Activated T-cell treated with anti-CD3 and anti-CD28 coated beads, Interleukin-2, amount 50 U/mL, for 72 hours (primary cell): Measurements from ENCODE around the gene SPTBN1. TPM values are rescaled to one million over a fixed set of nuclear protein-coding genes. Genes with fewer than 3 reads are reported as not detected.
"Not testable (repeated sequence)": the region's sequence is repeated elsewhere in the genome, so short reads cannot be mapped to it uniquely, and the experiment has no call there.

Experiments used
- ATAC-seq, 2 donors: fragments of 150-1000 bp; cut with Tn5 transposase; replicated peaks in 1 of 2; 2 replicates each; pipeline ENCODE4 v1.10.0; 2021; ENCODE audit warnings: moderate library complexity in 2 of 2, mild to moderate bottlenecking in 1 of 2
- DNase-seq, 2 donors: peaks; one replicate each; pipeline ENCODE4 v3.0.0; 2021 to 2022; ENCODE audit warnings: mixed read lengths in 1 of 2
- H3K27ac Mint-ChIP-seq: one replicate; pipeline ENCODE4 v1.8.0; 2022; ENCODE audit warnings: mild to moderate bottlenecking, moderate library complexity, mixed read lengths
- H3K27me3 Mint-ChIP-seq: one replicate; pipeline ENCODE4 v1.8.0; 2022; ENCODE audit warnings: low read depth, mixed read lengths
- H3K36me3 Mint-ChIP-seq, 2 donors: one replicate each; pipeline ENCODE4 v1.8.0; 2022; ENCODE audit warnings: mixed read lengths in 2 of 2, mild to moderate bottlenecking in 1 of 2; ENCODE audit not compliant: insufficient read depth in 2 of 2
- H3K4me1 Mint-ChIP-seq: one replicate; pipeline ENCODE4 v1.8.0; 2022; ENCODE audit warnings: low read depth, mixed read lengths
- H3K4me3 Mint-ChIP-seq, 2 donors: one replicate each; pipeline ENCODE4 v1.8.0; 2022; ENCODE audit warnings: mild to moderate bottlenecking in 2 of 2, mixed read lengths in 2 of 2, moderate library complexity in 2 of 2
- H3K9me3 Mint-ChIP-seq, 2 donors: one replicate each; pipeline ENCODE4 v1.8.0; 2022; ENCODE audit warnings: mixed read lengths in 2 of 2
- total RNA-seq, 2 donors: library from RNA; stranded (reverse); gene quantifications; one replicate each; pipeline ENCODE4 v1.2.3, GENCODE V29; 2022

The SPTBN1 gene
- total RNA-seq, 2 donors from 2014 or later, result 120 to 136 TPM

DNA sequence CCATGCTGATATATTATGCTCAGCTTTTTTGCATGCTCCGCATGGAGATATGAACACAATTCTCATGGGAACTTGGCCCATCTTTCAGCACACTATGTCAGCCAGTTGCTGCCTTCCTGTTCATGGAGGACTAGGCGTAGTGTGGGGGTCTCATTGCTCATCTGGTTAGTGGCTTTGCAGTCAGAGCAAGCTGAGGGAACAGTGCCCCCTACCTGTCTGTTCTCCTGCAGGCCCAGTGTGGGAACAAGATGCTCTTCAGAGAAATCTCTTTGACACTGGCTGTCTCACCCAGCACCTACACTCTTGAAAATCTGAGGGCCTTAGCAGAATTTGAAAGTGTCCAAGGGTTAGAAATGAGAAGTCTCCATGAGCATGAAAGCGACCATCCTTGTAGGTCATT is 47.1 kb downstream of the SPTBN1 start:
- H3K4me1 Mint-ChIP-seq, result no peaks in the 10 kb centered on the region
- H3K36me3 Mint-ChIP-seq, result no peaks in the 10 kb centered on the region
- no peaks in the 10 kb centered on the region for H3K9me3 Mint-ChIP-seq
- no peak overlapping the region for H3K27ac Mint-ChIP-seq
- peak; percentile 42 to 43 for DNase-seq
- H3K4me3 Mint-ChIP-seq, result no peak overlapping the region
- H3K27me3 Mint-ChIP-seq, result no peaks in the 10 kb centered on the region
- peak; percentile 57 to 62 for ATAC-seq

GRCh38 chr2:54503828-54504227 is 47.7 kb downstream of the SPTBN1 start:
- Mint-ChIP-seq H3K36me3 (no peaks in the 10 kb centered on the region), H3K27me3 (no peaks in the 10 kb centered on the region), H3K9me3 (no peaks in the 10 kb centered on the region), H3K4me1 (no peaks in the 10 kb centered on the region), H3K4me3 (no peak overlapping the region), H3K27ac (no peak overlapping the region)
- no peak for ATAC-seq
- no peak for DNase-seq

DNA sequence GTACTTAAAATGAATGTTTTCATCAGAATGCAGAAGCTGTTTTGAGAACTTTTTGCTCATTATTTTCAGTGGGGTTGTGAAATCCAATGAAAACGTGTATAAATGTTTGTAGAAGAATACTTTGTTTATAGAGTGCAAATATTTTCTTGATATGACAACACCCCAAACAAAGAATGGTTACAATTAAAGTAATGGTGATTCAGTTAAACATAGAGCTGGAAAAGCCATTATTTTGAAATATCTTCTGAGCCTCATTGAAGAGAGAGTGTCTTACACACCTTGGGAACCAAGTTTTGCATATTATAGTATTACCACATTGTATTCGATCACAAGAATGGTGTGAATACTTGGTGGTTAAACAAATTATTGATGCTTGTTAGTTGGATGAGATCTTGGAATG is 48.7 kb downstream of the SPTBN1 start:
- H3K27ac Mint-ChIP-seq, result no peak overlapping the region
- H3K4me1 Mint-ChIP-seq, result no peaks in the 10 kb centered on the region
- no peak for DNase-seq
- H3K4me3 Mint-ChIP-seq, result no peak overlapping the region
- ATAC-seq, result no peak
- no peaks in the 10 kb centered on the region for H3K9me3 Mint-ChIP-seq
- no peaks in the 10 kb centered on the region for H3K27me3 Mint-ChIP-seq
- no peaks in the 10 kb centered on the region for H3K36me3 Mint-ChIP-seq

- Mint-ChIP-seq H3K27me3 (no peaks in the 10 kb centered on the region), H3K4me3 (no peak overlapping the region), H3K9me3 (no peaks in the 10 kb centered on the region), H3K4me1 (no peaks in the 10 kb centered on the region), H3K36me3 (no peaks in the 10 kb centered on the region), H3K27ac (no peak overlapping the region)
- ATAC-seq, result no peak
- DNase-seq, result no peak
Observed at GRCh38 chr2:54508541-54508940, 52.4 kb downstream of the SPTBN1 start.

GRCh38 chr2:54509043-54509442 is 52.9 kb downstream of the SPTBN1 start:
- not testable (repeated sequence) for H3K27ac Mint-ChIP-seq, H3K27me3 Mint-ChIP-seq, DNase-seq, H3K9me3 Mint-ChIP-seq, H3K4me3 Mint-ChIP-seq, H3K4me1 Mint-ChIP-seq, H3K36me3 Mint-ChIP-seq, ATAC-seq

- no peak overlapping the region for H3K4me3 Mint-ChIP-seq
- H3K4me1 Mint-ChIP-seq, result no peaks in the 10 kb centered on the region
- H3K36me3 Mint-ChIP-seq, result no peaks in the 10 kb centered on the region
- no peak overlapping the region for H3K27ac Mint-ChIP-seq
- no peak for DNase-seq
- ATAC-seq, result no peak
- no peaks in the 10 kb centered on the region for H3K9me3 Mint-ChIP-seq
- H3K27me3 Mint-ChIP-seq, result no peaks in the 10 kb centered on the region
Observed at GRCh38 chr2:54510916-54511315, 54.8 kb downstream of the SPTBN1 start.

DNA sequence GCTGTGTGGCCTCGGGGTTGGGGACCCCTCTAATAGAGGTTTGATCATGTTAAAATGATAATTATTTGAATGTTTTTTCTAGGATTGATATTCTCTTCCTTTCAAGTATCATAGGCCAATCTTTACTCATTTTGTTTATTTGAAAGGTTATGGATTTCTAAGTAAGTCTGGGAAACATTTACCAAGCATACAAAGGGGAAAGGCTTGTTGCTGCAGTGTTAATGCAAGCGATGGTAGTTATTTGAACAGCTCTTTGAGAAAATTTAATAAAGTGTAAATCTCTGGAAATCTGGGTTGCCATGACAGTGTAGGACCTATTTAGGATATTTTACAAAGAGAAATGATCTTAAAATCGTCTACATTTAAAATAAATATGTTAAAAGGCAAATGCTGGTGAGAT is 56.1 kb downstream of the SPTBN1 start:
- DNase-seq, result no peak
- Mint-ChIP-seq H3K36me3 (no peaks in the 10 kb centered on the region), H3K27me3 (no peaks in the 10 kb centered on the region), H3K4me1 (no peaks in the 10 kb centered on the region), H3K4me3 (no peak overlapping the region), H3K9me3 (no peaks in the 10 kb centered on the region), H3K27ac (no peak overlapping the region)
- ATAC-seq, result no peak

- Mint-ChIP-seq H3K36me3 (no peaks in the 10 kb centered on the region), H3K4me3 (no peak overlapping the region)
- no peak for ATAC-seq
Observed at GRCh38 chr2:54512663-54513362, 56.7 kb downstream of the SPTBN1 start.

GRCh38 chr2:54513363-54513715 is 57.2 kb downstream of the SPTBN1 start:
- Mint-ChIP-seq H3K9me3 (no peaks in the 10 kb centered on the region), H3K4me1 (no peaks in the 10 kb centered on the region), H3K4me3 (no peak overlapping the region), H3K36me3 (no peaks in the 10 kb centered on the region), H3K27me3 (no peaks in the 10 kb centered on the region), H3K27ac (no peak overlapping the region)
- DNase-seq, result no peak
- ATAC-seq, result no peak

More at GRCh38 chr2:54512663-54513362, 56.7 kb downstream of the SPTBN1 start:
- no peaks in the 10 kb centered on the region for H3K27me3 Mint-ChIP-seq
- no peaks in the 10 kb centered on the region for H3K4me1 Mint-ChIP-seq
- no peak for DNase-seq
- no peak overlapping the region for H3K27ac Mint-ChIP-seq
- no peaks in the 10 kb centered on the region for H3K9me3 Mint-ChIP-seq

- no peaks in the 10 kb centered on the region for H3K4me1 Mint-ChIP-seq
- peaks cover 11% of the 10 kb centered on the region for H3K27me3 Mint-ChIP-seq
- DNase-seq (no peak), ATAC-seq (no peak)
- no peaks in the 10 kb centered on the region for H3K9me3 Mint-ChIP-seq
- no peaks in the 10 kb centered on the region for H3K36me3 Mint-ChIP-seq
- H3K4me3 Mint-ChIP-seq, result no peak overlapping the region
- H3K27ac Mint-ChIP-seq, result no peak overlapping the region
Observed at GRCh38 chr2:54514822-54515569, 58.9 kb downstream of the SPTBN1 start.

DNA sequence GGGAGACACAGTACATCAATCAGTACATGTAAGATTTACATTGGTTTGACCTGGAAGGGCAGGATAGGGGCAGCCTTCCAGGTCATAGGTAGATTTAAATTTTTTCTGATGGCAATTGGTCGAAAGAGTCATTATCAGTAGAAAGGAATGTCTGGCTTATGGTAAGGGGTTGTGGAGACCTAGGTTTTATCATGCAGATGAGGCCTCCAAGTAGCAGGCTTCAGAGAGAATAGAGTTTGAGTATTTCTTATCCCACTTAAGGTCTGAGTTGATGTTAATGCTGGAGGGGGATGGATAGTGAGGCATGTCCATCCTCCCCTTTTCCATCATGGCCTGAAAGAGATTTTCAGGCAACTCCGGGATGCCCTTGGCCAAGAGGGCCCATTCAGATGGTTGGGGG is 60.7 kb downstream of the SPTBN1 start:
- Mint-ChIP-seq H3K4me1 (no peaks in the 10 kb centered on the region), H3K27ac (no peak overlapping the region), H3K4me3 (no peak overlapping the region), H3K27me3 (peaks cover 15% of the 10 kb centered on the region), H3K36me3 (no peaks in the 10 kb centered on the region), H3K9me3 (no peaks in the 10 kb centered on the region)
- ATAC-seq (no peak), DNase-seq (no peak)

DNA sequence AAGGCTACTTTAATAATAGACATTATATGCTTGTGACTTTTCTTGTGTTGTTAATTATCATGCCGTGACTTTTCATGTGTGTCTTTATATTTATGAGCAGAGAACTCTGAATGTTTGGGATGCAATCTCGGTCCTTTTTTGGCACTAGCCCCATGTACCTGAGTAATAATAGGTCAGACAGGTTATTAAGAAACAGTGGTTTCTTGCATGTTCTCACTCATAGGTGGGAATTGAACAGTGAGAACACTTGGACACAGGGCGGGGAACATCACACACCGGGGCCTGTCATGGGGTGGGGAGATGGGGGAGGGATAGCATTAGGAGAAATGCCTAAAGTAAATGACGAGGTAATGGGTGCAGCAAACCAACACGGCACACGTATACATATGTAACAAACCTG is 61.9 kb downstream of the SPTBN1 start:
- H3K4me3 Mint-ChIP-seq, ATAC-seq, H3K27ac Mint-ChIP-seq, H3K9me3 Mint-ChIP-seq, H3K36me3 Mint-ChIP-seq, H3K4me1 Mint-ChIP-seq, DNase-seq: not testable (repeated sequence)
- peaks cover 15% of the 10 kb centered on the region for H3K27me3 Mint-ChIP-seq

DNA sequence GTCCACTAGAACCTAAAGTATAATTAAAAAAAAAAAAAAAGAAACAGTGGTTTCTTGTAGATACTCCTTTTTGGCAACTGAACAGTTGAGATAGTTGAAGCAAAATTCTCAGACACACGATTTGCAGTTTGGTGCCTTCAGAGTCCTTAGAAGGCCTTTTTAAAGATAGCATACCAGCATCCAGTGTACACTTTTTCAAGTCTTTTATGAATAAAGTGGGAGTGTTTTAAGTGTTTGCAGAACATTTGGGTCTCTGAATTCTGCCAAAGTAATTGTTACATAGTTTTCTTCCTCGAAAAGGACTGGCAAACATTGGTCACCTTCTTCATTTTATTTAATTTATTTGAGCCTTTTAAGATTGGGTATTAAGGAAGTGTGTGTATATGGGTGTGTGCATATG is 62.3 kb downstream of the SPTBN1 start:
- ATAC-seq, result no peak
- no peak overlapping the region for H3K27ac Mint-ChIP-seq
- no peak overlapping the region for H3K4me3 Mint-ChIP-seq
- no peak for DNase-seq
- H3K4me1 Mint-ChIP-seq, result peaks cover 12% of the 10 kb centered on the region
- no peaks in the 10 kb centered on the region for H3K9me3 Mint-ChIP-seq
- no peaks in the 10 kb centered on the region for H3K36me3 Mint-ChIP-seq
- H3K27me3 Mint-ChIP-seq, result peaks cover 15% of the 10 kb centered on the region
